Bronchial epithelial cell (primary cell): ENCODE data around the gene GMPR. TPM values are rescaled to one million over a fixed set of nuclear protein-coding genes. Genes with fewer than 3 reads are reported as not detected.

Experiments
- DNase-seq: peaks from one replicate; pipeline ENCODE4 v3.0.0-alpha.2; 2010; ENCODE audit warnings: low read depth
- FAIRE-seq: peaks from 2 replicates; lab custom pipeline; 2011; peaks lifted over from hg19 to GRCh38; lab: Jason Lieb, UNC
- H3K27me3 ChIP-seq: 2 replicates; pipeline ENCODE4 v1.5.1; 2011; ENCODE audit warnings: low read length; ENCODE audit not compliant: control insufficient read depth, insufficient read depth
- H3K36me3 ChIP-seq: 2 replicates; pipeline ENCODE4 v1.5.1; 2011; ENCODE audit warnings: low read length; ENCODE audit not compliant: control insufficient read depth, insufficient read depth
- H3K4me3 ChIP-seq: 2 replicates; pipeline ENCODE4 v1.5.1; 2011; ENCODE audit warnings: mild to moderate bottlenecking, low read depth, low read length, control low read depth
- CTCF ChIP-seq: IDR thresholded peaks from 2 replicates; pipeline ENCODE4 v1.5.1; 2011; ENCODE audit warnings: mild to moderate bottlenecking, moderate library complexity, low read length, control low read depth, inconsistent platforms; ENCODE audit not compliant: insufficient read depth, severe bottlenecking
- total RNA-seq: library from RNA; depleted of rRNA; stranded (reverse); fragments of >200 nt; gene quantifications from 2 replicates; pipeline ENCODE4 v1.2.1, GENCODE V29; 2014

Gene GMPR
- total RNA-seq, 1 donor from 2014 or later, result 0.53 TPM

DNA sequence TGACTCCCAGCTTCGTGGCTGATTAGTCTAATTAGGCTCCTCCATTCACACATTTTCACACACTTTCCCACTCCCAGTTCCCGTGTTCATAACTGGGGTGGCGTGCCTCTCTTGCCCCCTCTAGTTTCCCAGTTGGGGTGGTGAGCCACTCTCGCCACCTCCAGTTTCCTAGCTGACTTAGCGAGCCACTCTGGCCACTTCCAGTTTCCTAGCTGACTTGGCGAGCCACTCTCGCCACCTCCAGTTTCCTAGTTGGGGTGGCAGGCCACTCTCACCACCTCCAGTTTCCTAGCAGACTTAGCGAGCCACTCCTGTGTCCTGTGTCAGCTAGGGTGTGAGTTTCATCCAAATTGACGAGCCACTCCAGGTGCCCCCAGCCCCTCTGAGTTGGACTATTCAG is 7.4 kb upstream of the GMPR start:
- DNase-seq (no peak), FAIRE-seq (no peak)
- no peak for TF ChIP-seq CTCF
- no peaks in the 10 kb centered on the region for H3K36me3 ChIP-seq
- no peak overlapping the region for H3K4me3 ChIP-seq
- peaks cover 17% of the 10 kb centered on the region for H3K27me3 ChIP-seq

GRCh38 chr6:16232086-16232485 is 6.3 kb upstream of the GMPR start:
- Histone ChIP-seq H3K27me3 (peaks cover 17% of the 10 kb centered on the region), H3K36me3 (no peaks in the 10 kb centered on the region), H3K4me3 (no peak overlapping the region)
- FAIRE-seq, result no peak
- TF ChIP-seq CTCF, result no peak
- DNase-seq, result no peak

- FAIRE-seq (no peak), DNase-seq (no peak)
- H3K36me3 ChIP-seq, result no peaks in the 10 kb centered on the region
- H3K27me3 ChIP-seq, result peaks cover 2% of the 10 kb centered on the region
- no peak overlapping the region for H3K4me3 ChIP-seq
- no peak for TF ChIP-seq CTCF
Measured at GRCh38 chr6:16236009-16236501, 2.3 kb upstream of the GMPR start.

DNA sequence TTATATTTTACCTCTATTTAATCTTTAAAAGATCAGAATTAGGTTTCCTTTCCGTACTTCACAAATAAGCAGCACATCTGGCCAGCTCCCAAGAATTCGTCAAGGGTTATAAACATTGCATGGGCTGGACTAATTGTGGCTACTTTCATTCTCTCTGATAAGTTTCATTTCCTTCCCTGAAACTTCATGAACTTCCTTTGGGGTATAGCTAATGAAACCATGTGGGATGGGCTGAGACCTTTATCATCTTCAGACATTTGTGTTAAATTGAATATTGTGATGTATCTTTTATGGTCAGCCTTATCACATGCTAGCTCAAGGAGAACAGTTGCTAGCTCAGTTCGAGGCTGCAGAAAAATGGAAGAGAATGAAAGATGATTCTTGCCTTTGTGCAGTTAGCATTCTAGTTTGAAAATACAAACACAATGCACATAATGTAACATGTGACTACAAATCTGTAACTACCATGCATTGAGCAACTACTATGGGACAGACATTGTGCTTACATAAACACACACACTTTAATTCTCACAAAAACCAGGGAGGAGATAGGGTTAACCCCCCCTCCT is 1.7 kb upstream of the GMPR start:
- DNase-seq (no peak), FAIRE-seq (no peak)
- no peak for TF ChIP-seq CTCF
- peaks cover 2% of the 10 kb centered on the region for H3K27me3 ChIP-seq
- no peaks in the 10 kb centered on the region for H3K36me3 ChIP-seq
- no peak overlapping the region for H3K4me3 ChIP-seq

- TF ChIP-seq CTCF, result no peak
- no peaks in the 10 kb centered on the region for H3K36me3 ChIP-seq
- no peak for DNase-seq
- peaks cover 2% of the 10 kb centered on the region for H3K27me3 ChIP-seq
- no peak overlapping the region for H3K4me3 ChIP-seq
- no peak for FAIRE-seq
Measured at GRCh38 chr6:16237242-16237641, 1.1 kb upstream of the GMPR start.
